Measurements from ENCODE around the gene SDHC.

SDHC gene, protein sequence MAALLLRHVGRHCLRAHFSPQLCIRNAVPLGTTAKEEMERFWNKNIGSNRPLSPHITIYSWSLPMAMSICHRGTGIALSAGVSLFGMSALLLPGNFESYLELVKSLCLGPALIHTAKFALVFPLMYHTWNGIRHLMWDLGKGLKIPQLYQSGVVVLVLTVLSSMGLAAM

GRCh38 chr1:161314201-161314981 lies at the start of gene SDHC:
Gene SDHC (plus strand): TSS chr1:161314381. CDS start chr1:161314406, 25 bp downstream.
- DNase-seq = peak; percentile 86

DNA sequence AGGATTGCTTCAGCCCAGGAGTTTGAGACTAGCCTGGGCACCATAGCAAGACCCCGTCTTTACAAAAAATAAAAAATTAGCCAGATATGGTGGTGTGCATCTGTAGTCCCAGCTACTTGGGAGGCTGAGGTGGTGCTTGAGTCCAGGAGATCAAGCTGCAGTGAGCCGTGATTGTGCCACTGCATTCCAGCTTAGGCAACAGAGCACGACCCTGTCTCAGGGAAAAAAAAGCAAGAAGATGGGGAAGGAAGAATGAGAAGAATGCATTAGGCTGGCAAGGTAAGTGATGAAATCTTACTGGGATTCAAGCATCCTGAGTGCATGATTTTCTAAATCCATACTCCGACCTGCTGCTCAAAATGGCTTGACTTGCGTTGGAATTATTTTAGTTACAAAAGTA lies 48.9 kb upstream of the SDHC start:
- DNase-seq = no peak

DNA sequence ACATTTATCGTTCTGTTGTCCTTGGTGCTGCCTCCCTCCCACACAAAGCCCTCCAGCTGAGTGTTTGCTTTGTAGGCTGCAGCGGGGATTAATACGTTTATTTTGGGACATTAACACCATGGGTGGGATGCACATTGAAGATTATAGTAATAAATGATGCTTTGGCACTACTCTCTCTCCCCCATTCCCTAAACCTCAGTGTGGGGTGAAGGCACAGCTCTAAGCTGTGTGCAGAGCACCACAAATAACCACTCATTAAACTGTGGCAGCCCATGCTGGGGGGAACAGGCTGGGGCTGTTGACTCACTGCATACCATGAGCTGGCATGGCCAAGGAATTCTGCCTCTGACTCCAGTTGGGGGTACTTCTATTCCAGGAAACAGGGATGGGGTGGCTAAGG lies 48.0 kb upstream of the SDHC start:
- no peak for DNase-seq

DNA sequence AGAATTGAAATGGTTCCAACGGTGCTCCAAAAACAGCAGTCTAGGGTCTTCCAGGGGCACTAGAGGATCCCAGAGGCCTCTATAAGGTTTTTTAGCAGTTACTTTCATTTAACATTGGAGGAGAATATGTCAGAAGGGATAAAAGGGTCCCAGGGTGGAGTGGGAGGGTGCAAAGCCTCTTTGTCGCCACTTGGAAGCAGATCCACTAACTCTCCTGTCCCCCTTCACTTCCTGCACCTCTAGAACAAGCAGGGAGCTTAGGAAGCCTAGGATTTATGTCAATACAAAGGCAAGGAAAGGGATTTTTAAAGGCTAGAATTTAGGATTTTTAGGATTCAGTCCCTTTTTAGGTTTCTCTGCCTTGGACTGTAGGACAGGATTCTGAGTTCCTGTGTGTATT lies 47.3 kb upstream of the SDHC start:
- no peak for DNase-seq

GRCh38 chr1:161267321-161267720 lies 46.9 kb upstream of the SDHC start:
- no peak for DNase-seq

- DNase-seq = no peak
Measured at GRCh38 chr1:161273402-161273801, 40.8 kb upstream of the SDHC start.

DNA sequence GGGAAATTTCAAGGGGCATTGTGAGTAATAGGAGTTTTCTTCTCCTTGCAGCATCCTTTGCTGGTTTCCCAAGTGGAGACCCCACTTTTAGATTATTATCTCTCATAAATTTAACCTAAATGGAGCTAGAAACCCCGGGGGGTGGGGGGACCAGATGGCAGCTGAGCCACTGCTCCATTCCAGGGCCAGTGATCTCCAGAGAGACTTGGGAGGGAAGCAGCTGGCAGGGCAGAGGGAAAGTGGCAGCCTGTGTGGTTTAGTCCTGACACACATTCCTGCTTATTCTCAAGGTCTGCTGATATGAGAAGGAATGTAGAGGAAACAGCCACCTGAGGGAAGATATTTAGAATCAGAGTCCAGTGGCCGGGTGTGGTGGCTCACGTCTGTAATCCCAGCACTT lies 39.3 kb upstream of the SDHC start:
- no peak for DNase-seq

DNA sequence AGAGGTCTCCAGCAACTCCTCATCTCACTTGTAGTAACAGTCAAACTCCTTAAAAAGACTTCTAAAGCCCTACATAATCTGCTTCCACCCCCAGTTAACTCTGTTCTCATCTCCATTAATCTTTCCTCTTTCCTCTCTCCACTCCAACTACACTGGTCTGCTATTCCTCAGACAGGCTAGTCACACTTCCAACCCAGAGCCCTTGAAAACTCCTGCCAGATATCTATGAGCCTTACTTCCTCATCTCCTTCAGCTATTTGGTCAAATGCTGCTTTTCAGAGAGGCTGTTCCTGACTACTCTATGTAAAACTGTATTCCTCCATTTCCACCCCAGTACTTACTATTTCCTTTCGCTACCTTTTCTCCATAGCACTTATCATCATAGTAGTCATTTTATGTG lies 31.2 kb upstream of the SDHC start:
- DNase-seq = no peak

DNA sequence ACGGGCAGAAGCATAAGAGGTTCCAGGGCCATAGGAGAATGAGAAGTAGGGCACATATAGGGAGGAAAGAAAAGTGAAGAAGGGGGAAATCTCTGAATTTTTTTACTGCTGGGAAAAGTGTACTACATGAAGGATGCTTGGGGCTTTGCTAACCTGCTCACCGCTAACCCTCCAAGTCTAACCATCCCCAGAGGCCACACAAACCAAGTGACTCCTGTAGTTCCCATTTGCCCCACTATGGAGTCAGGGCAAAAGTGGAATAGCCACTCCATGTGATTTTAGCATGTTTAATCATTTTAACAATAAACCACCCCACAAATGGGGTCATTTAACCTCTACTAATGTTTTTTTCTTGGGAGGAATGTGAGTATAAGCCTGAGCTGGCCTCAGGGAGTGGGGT lies 29.1 kb upstream of the SDHC start:
- DNase-seq = no peak

DNA sequence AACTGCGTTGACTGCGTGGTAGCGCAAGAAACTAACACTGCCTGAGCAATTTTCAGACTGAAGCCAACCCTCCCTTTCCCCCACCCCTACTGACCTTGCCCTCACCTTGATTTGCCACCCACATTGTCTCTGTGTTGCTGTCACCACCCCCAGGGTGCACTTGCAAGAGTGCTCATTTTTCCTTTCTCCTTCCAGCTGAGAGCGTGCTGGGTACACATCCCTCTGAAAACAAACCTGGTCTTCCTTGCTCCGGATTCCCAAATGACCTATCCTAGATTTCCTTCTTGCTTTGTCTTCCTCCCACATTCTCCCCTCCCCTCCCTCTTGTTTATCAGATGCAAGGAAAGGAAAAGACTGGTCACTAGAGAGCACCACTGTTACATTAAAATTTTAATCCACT lies 28.7 kb upstream of the SDHC start:
- no peak for DNase-seq

DNA sequence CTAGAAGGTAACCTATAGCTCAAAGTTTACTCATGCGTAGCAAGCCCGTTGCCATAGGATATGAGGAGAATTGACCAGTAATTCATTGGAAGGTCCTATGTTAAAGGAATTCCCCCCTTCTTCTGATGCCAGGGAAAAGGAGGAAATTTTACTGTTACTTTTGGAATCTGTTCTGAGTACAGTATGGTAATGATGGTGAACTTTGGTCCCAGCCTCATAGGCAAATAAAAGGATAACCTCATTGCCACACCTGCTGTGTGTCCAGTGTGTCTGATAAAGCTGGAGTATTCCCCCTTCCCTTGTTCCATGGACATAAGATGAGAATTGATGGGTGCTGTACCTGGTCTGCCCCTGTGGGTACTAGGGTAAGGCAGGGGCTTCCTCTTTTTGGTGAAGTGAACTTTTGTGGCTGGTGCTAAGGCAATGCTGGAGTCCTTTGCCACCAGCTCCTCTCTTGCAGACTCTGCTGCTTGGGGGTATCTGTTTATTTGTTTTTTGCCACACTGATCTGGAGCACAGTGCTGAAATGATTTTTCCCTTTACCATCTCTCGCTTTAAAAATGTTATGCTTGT lies 26.6 kb upstream of the SDHC start:
- no peak for DNase-seq

GRCh38 chr1:161290779-161291178 lies 23.4 kb upstream of the SDHC start:
- no peak for DNase-seq

- DNase-seq = no peak
Measured at GRCh38 chr1:161297415-161297814, 16.8 kb upstream of the SDHC start.

DNA sequence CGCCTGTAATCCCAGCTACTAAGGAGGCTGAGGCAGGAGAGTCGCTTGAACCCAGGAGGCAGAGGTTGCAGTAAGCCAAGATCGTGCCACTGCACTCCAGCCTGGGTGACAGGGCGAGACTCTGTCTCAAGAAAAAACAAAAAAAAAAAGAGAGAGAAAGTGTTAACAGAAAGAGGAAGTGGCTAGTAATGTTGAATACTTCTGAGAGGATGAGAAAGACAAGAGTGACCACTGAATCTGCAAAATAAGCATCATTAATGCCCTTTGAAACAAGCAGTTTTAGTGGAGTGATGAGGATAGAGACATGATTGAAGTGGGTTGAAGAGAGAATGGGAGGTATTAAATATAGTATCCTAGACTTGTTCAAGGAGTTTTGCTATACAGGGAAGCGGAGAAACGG lies 16.1 kb upstream of the SDHC start:
- no peak for DNase-seq

DNA sequence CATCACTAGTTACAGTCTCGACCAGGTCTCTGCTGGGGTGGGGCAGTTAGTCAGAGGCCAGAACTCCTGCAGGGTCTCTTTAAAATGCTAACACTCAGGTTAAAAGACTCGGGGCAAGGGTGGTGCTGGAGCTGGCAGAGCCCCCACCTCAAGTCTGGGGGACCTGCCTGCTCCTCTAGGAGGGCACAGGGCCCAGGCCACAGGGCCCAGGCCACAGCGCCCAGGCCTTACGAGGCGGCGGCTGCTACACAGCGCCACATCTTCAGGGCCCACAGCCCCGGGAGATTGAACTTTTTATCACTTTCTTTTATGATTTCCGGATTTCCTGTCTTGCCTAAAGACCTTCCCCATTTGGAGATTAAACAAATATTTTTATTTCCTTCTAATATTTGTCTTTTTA lies 14.8 kb upstream of the SDHC start:
- DNase-seq = no peak

- no peak for DNase-seq
Measured at GRCh38 chr1:161300478-161300877, 13.7 kb upstream of the SDHC start.

DNA sequence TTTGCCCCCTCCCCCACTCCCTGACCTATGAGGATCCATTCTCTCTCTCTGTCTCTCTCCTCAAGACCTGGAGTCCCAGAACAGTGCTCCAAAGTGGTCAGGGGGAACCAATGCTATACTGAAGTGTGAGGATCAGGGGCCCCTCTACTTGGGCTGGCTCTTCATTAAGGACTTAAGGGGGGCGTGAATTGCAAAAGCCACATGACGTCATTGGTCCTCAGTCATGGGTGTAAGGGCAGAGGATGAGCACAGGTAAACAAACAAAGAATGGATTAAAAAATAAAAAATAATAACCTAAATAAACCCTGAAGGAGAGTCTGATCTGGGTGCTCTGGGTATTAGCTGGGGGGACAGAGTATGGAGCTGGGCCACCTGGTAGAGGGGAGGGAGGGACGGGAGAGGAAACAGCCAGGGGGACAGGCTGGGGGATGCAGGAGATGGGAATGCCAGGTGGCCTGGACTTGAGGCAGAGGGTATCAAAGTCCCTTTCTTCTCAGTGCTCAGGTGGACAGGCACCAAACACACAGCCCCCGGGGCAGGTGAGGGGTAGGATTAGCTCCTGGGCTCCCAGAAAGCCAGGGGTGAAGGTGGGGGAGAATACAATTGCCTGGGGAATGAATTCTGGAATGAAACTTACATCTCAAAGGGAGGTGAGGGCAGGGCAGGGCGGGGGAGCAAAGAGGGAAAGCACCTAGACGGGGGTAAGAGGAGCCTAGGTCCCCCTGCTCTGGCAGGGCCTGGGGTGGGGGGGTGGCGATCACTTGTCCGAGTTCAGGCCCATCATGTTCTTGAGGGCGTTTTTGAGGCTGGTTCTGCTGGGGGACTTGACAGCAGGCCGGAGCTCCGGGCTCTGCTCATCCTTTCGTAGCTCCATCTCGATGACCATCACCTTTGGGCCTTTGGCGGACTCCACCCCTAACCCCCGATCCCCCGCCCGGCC lies 9.0 kb upstream of the SDHC start:
- peak; percentile 16 for DNase-seq

GRCh38 chr1:161305867-161306519 lies 8.2 kb upstream of the SDHC start:
- DNase-seq = peak; percentile 82

- DNase-seq = no peak
Measured at GRCh38 chr1:161307230-161307768, 6.9 kb upstream of the SDHC start.

- no peak for DNase-seq
Measured at GRCh38 chr1:161307892-161308638, 6.1 kb upstream of the SDHC start.

DNA sequence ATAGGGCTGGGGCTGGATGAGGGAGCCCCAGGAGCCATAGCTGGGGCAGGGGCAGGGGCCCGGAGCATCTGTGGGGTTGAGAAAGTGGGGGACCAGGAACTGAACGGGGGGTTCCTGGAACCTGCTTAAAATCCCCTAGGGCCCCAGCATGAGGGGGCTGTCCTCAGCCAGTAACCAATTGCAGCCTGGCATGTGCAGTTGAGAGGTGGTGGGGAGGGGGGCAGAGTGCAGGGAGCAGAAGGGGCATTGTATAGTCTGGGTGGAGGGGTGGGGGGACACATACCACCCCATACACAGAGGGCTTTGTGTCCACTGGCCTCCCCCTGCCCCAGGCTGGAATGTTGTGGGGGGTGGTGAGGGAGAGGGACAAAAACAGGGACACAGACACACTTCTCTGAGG lies 4.3 kb upstream of the SDHC start, which contains the start of gene MPZ:
Gene MPZ (minus strand): TSS at position 101 of the 400 bp plus-strand sequence. CDS start 63 bp downstream, at position 38.
- no peak for DNase-seq

Measured in stimulated activated CD4-positive, alpha-beta T cell treated with anti-CD3 and anti-CD28 coated beads, Interleukin-4, amount 100 ng/mL, for 1 hour (primary cell).